Fibroblast of lung (primary cell): ENCODE data around the gene MRPL46. TPM values are rescaled to one million over a fixed set of nuclear protein-coding genes. Genes with fewer than 3 reads are reported as not detected.
"Not testable (repeated sequence)": the region's sequence is repeated elsewhere in the genome, so short reads cannot be mapped to it uniquely, and the experiment has no call there.

ENCODE experiments used
- DNase-seq, 2 donors: peaks; one replicate each; pipeline versions ENCODE4 v3.0.0 to v3.0.0-alpha.2; 2010; ENCODE audit warnings: low read depth in 2 of 2
- H2AFZ ChIP-seq: 2 replicates; pipeline ENCODE4 v1.5.1; 2012; ENCODE audit warnings: low read length, control low read depth, inconsistent platforms
- H3K27ac ChIP-seq: 2 replicates; pipeline ENCODE4 v1.5.1; 2011; ENCODE audit warnings: low read length, control low read depth; ENCODE audit not compliant: insufficient read depth
- H3K27me3 ChIP-seq: 2 replicates; pipeline ENCODE4 v1.5.1; 2011; ENCODE audit warnings: mild to moderate bottlenecking, low read length; ENCODE audit not compliant: control insufficient read depth, insufficient read depth
- H3K36me3 ChIP-seq: 2 replicates; pipeline ENCODE4 v1.5.1; 2011; ENCODE audit warnings: low read length; ENCODE audit not compliant: control insufficient read depth, insufficient read depth
- H3K4me1 ChIP-seq: 2 replicates; pipeline ENCODE4 v1.5.1; 2011; ENCODE audit warnings: low read length; ENCODE audit not compliant: control insufficient read depth, insufficient read depth; ENCODE audit errors: extremely low read depth
- H3K4me2 ChIP-seq: 2 replicates; pipeline ENCODE4 v1.5.1; 2011; ENCODE audit warnings: low read length, control low read depth; ENCODE audit not compliant: insufficient read depth; ENCODE audit errors: extremely low read depth
- H3K4me3 ChIP-seq, 4 experiments: fragments of 200-600 bp in 1 of 4; sonication (generic) in 1 of 4; replicated peaks in 1 of 4; 2 replicates each; pipeline ENCODE4 v1.5.1; 2011 to 2016; ENCODE audit warnings: low read length in 4 of 4, low read depth in 3 of 4, mild to moderate bottlenecking in 3 of 4, control low read depth in 2 of 4, inconsistent platforms in 1 of 4, mixed read lengths in 1 of 4; ENCODE audit not compliant: insufficient read depth in 1 of 4; ENCODE audit errors: control extremely low read depth in 1 of 4
- H3K79me2 ChIP-seq: 2 replicates; pipeline ENCODE4 v1.5.1; 2012; ENCODE audit warnings: mild to moderate bottlenecking, low read length, inconsistent platforms; ENCODE audit not compliant: control insufficient read depth, insufficient read depth
- H3K9ac ChIP-seq: 2 replicates; pipeline ENCODE4 v1.5.1; 2011; ENCODE audit warnings: mild to moderate bottlenecking, low read length, control low read depth; ENCODE audit not compliant: insufficient read depth
- H3K9me3 ChIP-seq: 2 replicates; pipeline ENCODE4 v1.5.1; 2012; ENCODE audit warnings: low read depth, low read length; ENCODE audit not compliant: control insufficient read depth, insufficient read depth
- H4K20me1 ChIP-seq: 2 replicates; pipeline ENCODE4 v1.5.1; 2011; ENCODE audit warnings: low read length; ENCODE audit not compliant: control insufficient read depth, insufficient read depth; ENCODE audit errors: extremely low read depth
- EZH2 ChIP-seq: IDR thresholded peaks from 2 replicates; pipeline ENCODE4 v1.5.1; 2012; ENCODE audit warnings: low read length, control low read depth, mild to moderate bottlenecking; ENCODE audit errors: missing control alignments
- polyA plus RNA-seq, 2 donors: library from polyadenylated mRNA; depleted of rRNA in 1 of 2; stranded (reverse) in 1 of 2; unstranded in 1 of 2; fragments of >200 nt; gene quantifications; 2 replicates each; pipeline ENCODE4 v1.2.1, GENCODE V29; 2011 to 2012; ENCODE audit warnings: missing spikeins in 1 of 2
- total RNA-seq: library from RNA; depleted of rRNA; stranded (reverse); fragments of >200 nt; gene quantifications from 2 replicates; pipeline ENCODE4 v1.2.1, GENCODE V29; 2014
- TF ChIP-seq, protein P1 (sequence below), 2 donors: IDR thresholded peaks in 1 of 2; conservative IDR thresholded peaks in 1 of 2; 1 replicate in 1 of 2; 2 replicates in 1 of 2; pipeline ENCODE4 v1.5.1; 2011 to 2012; ENCODE audit warnings: low read length in 2 of 2, control low read depth in 1 of 2, inconsistent platforms in 1 of 2, low read depth in 1 of 2, mild to moderate bottlenecking in 1 of 2

MRPL46 gene
- total and polyA plus RNA-seq, 2 donors (not counting 1 experiment from before 2014, with no cell fraction given): 13.7 to 21.4 TPM

- Histone ChIP-seq H3K36me3 (peaks cover 3% of the 10 kb centered on the region), H3K27me3 (no peaks in the 10 kb centered on the region), H3K9ac (no peak overlapping the region), H3K4me3 (no peak overlapping the region), H2AFZ (peak overlapping the region; percentile 47), H3K9me3 (no peaks in the 10 kb centered on the region), H4K20me1 (no peaks in the 10 kb centered on the region), H3K27ac (no peak overlapping the region), H3K4me2 (no peak overlapping the region), H3K79me2 (no peaks in the 10 kb centered on the region), H3K4me1 (peaks cover 3% of the 10 kb centered on the region)
- TF ChIP-seq, protein P1, sequence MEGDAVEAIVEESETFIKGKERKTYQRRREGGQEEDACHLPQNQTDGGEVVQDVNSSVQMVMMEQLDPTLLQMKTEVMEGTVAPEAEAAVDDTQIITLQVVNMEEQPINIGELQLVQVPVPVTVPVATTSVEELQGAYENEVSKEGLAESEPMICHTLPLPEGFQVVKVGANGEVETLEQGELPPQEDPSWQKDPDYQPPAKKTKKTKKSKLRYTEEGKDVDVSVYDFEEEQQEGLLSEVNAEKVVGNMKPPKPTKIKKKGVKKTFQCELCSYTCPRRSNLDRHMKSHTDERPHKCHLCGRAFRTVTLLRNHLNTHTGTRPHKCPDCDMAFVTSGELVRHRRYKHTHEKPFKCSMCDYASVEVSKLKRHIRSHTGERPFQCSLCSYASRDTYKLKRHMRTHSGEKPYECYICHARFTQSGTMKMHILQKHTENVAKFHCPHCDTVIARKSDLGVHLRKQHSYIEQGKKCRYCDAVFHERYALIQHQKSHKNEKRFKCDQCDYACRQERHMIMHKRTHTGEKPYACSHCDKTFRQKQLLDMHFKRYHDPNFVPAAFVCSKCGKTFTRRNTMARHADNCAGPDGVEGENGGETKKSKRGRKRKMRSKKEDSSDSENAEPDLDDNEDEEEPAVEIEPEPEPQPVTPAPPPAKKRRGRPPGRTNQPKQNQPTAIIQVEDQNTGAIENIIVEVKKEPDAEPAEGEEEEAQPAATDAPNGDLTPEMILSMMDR (conservative IDR thresholded peaks at IDR 0.05 in 1 of 2, IDR thresholded peaks at IDR 0.05 in 1 of 2; ENCODE audit: low read depth in 1 of 2, low read length in 2 of 2): peak; percentile 58 to 67
- TF ChIP-seq EZH2: no peak
- peak; percentile 43 to 78 for DNase-seq
Observed at GRCh38 chr15:88476635-88477060, 9.5 kb upstream of the MRPL46 start.

- H3K79me2 ChIP-seq, H3K27ac ChIP-seq, H2AFZ ChIP-seq, H3K9ac ChIP-seq, H3K4me1 ChIP-seq, H3K4me2 ChIP-seq, H3K9me3 ChIP-seq, DNase-seq, H3K36me3 ChIP-seq, H4K20me1 ChIP-seq, H3K27me3 ChIP-seq, H3K4me3 ChIP-seq: not testable (repeated sequence)
Observed at GRCh38 chr15:88473661-88474293, 6.6 kb upstream of the MRPL46 start.

- H3K27me3 ChIP-seq: no peaks in the 10 kb centered on the region
- no peak overlapping the region for H3K9ac ChIP-seq
- H3K79me2 ChIP-seq: peaks cover 15% of the 10 kb centered on the region
- H3K36me3 ChIP-seq: peaks cover 1% of the 10 kb centered on the region
- peaks cover 8% of the 10 kb centered on the region for H3K4me1 ChIP-seq
- DNase-seq: no peak
- H3K4me3 ChIP-seq: no peak overlapping the region
- no peak overlapping the region for H2AFZ ChIP-seq
- no peaks in the 10 kb centered on the region for H4K20me1 ChIP-seq
- no peaks in the 10 kb centered on the region for H3K9me3 ChIP-seq
- no peak overlapping the region for H3K27ac ChIP-seq
- TF ChIP-seq EZH2: no peak
- TF ChIP-seq, protein P1 (conservative IDR thresholded peaks at IDR 0.05 in 1 of 2, IDR thresholded peaks at IDR 0.05 in 1 of 2; ENCODE audit: low read depth in 1 of 2, low read length in 2 of 2): no peak
- no peak overlapping the region for H3K4me2 ChIP-seq
Observed at GRCh38 chr15:88472225-88472624, 5.0 kb upstream of the MRPL46 start.
